H1 (cell line): Measurements from ENCODE around the gene UCHL5. TPM values are rescaled to one million over a fixed set of nuclear protein-coding genes. Genes with fewer than 3 reads are reported as not detected.

Experiments used
- CTCF ChIA-PET: fragments of 300-600 bp; sonication (Branson Sonifier 250); formaldehyde crosslinking; loops from one replicate; lab custom pipeline; 2021; ENCODE audit not compliant: partially characterized antibody; lab: Charles Lee
- POLR2A ChIA-PET: fragments of 300-600 bp; sonication (Branson Sonifier 250); formaldehyde crosslinking; loops from one replicate; lab custom pipeline; 2021; ENCODE audit warnings: inconsistent platforms; ENCODE audit not compliant: partially characterized antibody; lab: Charles Lee
- DNase-seq, 2 experiments: peaks; one replicate each; pipeline versions ENCODE4 v3.0.0 to v3.0.0-alpha.2; 2010 to 2022; ENCODE audit warnings: low spot score in 2 of 2, low read depth in 1 of 2, mixed read lengths in 1 of 2
- FAIRE-seq: peaks from 2 replicates; lab custom pipeline; 2011; peaks lifted over from hg19 to GRCh38; lab: Jason Lieb, UNC
- H2AFZ ChIP-seq: 2 replicates; pipeline ENCODE4 v1.8.1; 2012; ENCODE audit warnings: low read length, inconsistent platforms
- H2AK5ac ChIP-seq: 2 replicates; pipeline ENCODE4 v1.6.1; 2013; ENCODE audit warnings: low read depth, low read length
- H2BK120ac ChIP-seq: replicated peaks from 2 replicates; pipeline ENCODE3; 2013; ENCODE audit warnings: low read depth, low read length, inconsistent platforms
- H2BK12ac ChIP-seq: 2 replicates; pipeline ENCODE4 v1.6.1; 2013; ENCODE audit warnings: low read depth, low read length
- H2BK15ac ChIP-seq: 2 replicates; pipeline ENCODE4 v1.6.1; 2013; ENCODE audit warnings: low read length
- H2BK20ac ChIP-seq: 2 replicates; pipeline ENCODE4 v1.6.1; 2013; ENCODE audit warnings: low read length
- H2BK5ac ChIP-seq: 2 replicates; pipeline ENCODE4 v1.6.1; 2013; ENCODE audit warnings: low read depth, low read length
- H3K14ac ChIP-seq: 2 replicates; pipeline ENCODE4 v1.6.1; 2013; ENCODE audit warnings: inconsistent platforms; ENCODE audit not compliant: insufficient read length
- H3K18ac ChIP-seq: 2 replicates; pipeline ENCODE4 v1.6.1; 2013; ENCODE audit warnings: low read length; ENCODE audit errors: extremely low read depth
- H3K23ac ChIP-seq: 2 replicates; pipeline ENCODE4 v1.6.1; 2013; ENCODE audit warnings: inconsistent platforms; ENCODE audit not compliant: insufficient read length
- H3K23me2 ChIP-seq: 2 replicates; pipeline ENCODE4 v1.6.1; 2013; ENCODE audit warnings: low read depth, low read length
- H3K27ac ChIP-seq: 2 replicates; pipeline ENCODE4 v1.6.1; 2011; ENCODE audit warnings: low read depth, low read length, inconsistent platforms
- H3K27me3 ChIP-seq, 4 experiments: replicated peaks in 1 of 4; 1 replicate in 1 of 4; 2 replicates in 3 of 4; pipeline versions ENCODE4 v1.6.1 to v1.8.1; 2011 to 2013; ENCODE audit warnings: low read length in 3 of 4, mild to moderate bottlenecking in 3 of 4, inconsistent platforms in 2 of 4, mixed read lengths in 2 of 4, moderate library complexity in 1 of 4; ENCODE audit not compliant: control insufficient read depth in 3 of 4, insufficient read depth in 3 of 4; ENCODE audit errors: extremely low read depth in 1 of 4
- H3K36me3 ChIP-seq, 4 experiments: 2 replicates each; pipeline versions ENCODE4 v1.6.1 to v1.8.1; 2011 to 2013; ENCODE audit warnings: mild to moderate bottlenecking in 4 of 4, low read length in 3 of 4, moderate library complexity in 2 of 4, control low read depth in 1 of 4, inconsistent platforms in 1 of 4; ENCODE audit not compliant: insufficient read depth in 4 of 4, control insufficient read depth in 2 of 4
- H3K4ac ChIP-seq: replicated peaks from 2 replicates; pipeline ENCODE3; 2013; ENCODE audit warnings: low read length, low read depth, mixed read lengths, inconsistent platforms; ENCODE audit not compliant: insufficient read length
- H3K4me1 ChIP-seq, 4 experiments: replicated peaks in 1 of 4; 1 replicate in 1 of 4; 2 replicates in 3 of 4; pipeline versions ENCODE4 v1.6.1 to v1.8.1; 2011 to 2013; ENCODE audit warnings: low read length in 3 of 4, inconsistent platforms in 2 of 4, mixed read lengths in 1 of 4; ENCODE audit not compliant: insufficient read depth in 4 of 4, control insufficient read depth in 3 of 4
- H3K4me2 ChIP-seq, 2 experiments: 2 replicates each; pipeline versions ENCODE4 v1.6.1 to v1.8.1; 2011 to 2013; ENCODE audit warnings: low read depth in 2 of 2, low read length in 2 of 2, control low read depth in 1 of 2, inconsistent platforms in 1 of 2, mild to moderate bottlenecking in 1 of 2; ENCODE audit not compliant: insufficient read depth in 1 of 2
- H3K4me3 ChIP-seq, 4 experiments: fragments of 200-600, 300-600 bp in 1 of 4; sonication (generic), shearing (Covaris generic), sonication (Bioruptor Twin) in 1 of 4; 2 replicates each; pipeline versions ENCODE4 v1.5.1 to v1.8.1; 2011 to 2016; ENCODE audit warnings: low read length in 4 of 4, low read depth in 3 of 4, control low read depth in 2 of 4, inconsistent platforms in 2 of 4, mild to moderate bottlenecking in 2 of 4, mixed read lengths in 1 of 4, moderate library complexity in 1 of 4; ENCODE audit not compliant: insufficient read depth in 2 of 4; ENCODE audit errors: extremely low read depth in 1 of 4
- H3K56ac ChIP-seq: replicated peaks from 2 replicates; pipeline ENCODE3; 2013; ENCODE audit warnings: low read depth, mild to moderate bottlenecking, mixed read lengths, low read length, inconsistent platforms; ENCODE audit not compliant: insufficient read length
- H3K79me1 ChIP-seq: 2 replicates; pipeline ENCODE4 v1.6.1; 2013; ENCODE audit warnings: low read depth, low read length, control low read depth
- H3K79me2 ChIP-seq, 2 experiments: 2 replicates each; pipeline versions ENCODE4 v1.6.1 to v1.8.1; 2012 to 2013; ENCODE audit warnings: low read length in 2 of 2, mild to moderate bottlenecking in 2 of 2, inconsistent platforms in 1 of 2; ENCODE audit not compliant: insufficient read depth in 2 of 2, control insufficient read depth in 1 of 2
- H3K9ac ChIP-seq, 4 experiments: replicated peaks in 1 of 4; 1 replicate in 1 of 4; 2 replicates in 3 of 4; pipeline versions ENCODE4 v1.6.1 to v1.8.1; 2011 to 2013; ENCODE audit warnings: low read depth in 3 of 4, low read length in 3 of 4, control low read depth in 2 of 4, mild to moderate bottlenecking in 2 of 4, moderate library complexity in 2 of 4, inconsistent platforms in 1 of 4; ENCODE audit errors: extremely low read depth in 1 of 4
- H3K9me3 ChIP-seq, 2 experiments: 2 replicates each; pipeline versions ENCODE4 v1.6.1 to v1.8.1; 2012 to 2013; ENCODE audit warnings: mild to moderate bottlenecking in 2 of 2, moderate library complexity in 2 of 2, control low read depth in 1 of 2, inconsistent platforms in 1 of 2, low read depth in 1 of 2, low read length in 1 of 2, mixed read lengths in 1 of 2; ENCODE audit not compliant: insufficient read depth in 2 of 2
- H4K20me1 ChIP-seq, 2 experiments: replicated peaks in 1 of 2; 2 replicates each; pipeline versions ENCODE3 to v1.8.1; 2011 to 2013; ENCODE audit warnings: inconsistent platforms in 2 of 2, low read length in 2 of 2, mild to moderate bottlenecking in 1 of 2; ENCODE audit not compliant: insufficient read depth in 2 of 2, control insufficient read depth in 1 of 2
- H4K5ac ChIP-seq: 2 replicates; pipeline ENCODE4 v1.6.1; 2013; ENCODE audit warnings: low read length, low read depth, mixed read lengths, inconsistent platforms; ENCODE audit not compliant: insufficient read length
- H4K8ac ChIP-seq: 2 replicates; pipeline ENCODE4 v1.8.0; 2013; ENCODE audit warnings: mild to moderate bottlenecking, moderate library complexity, low read length, inconsistent platforms; ENCODE audit not compliant: insufficient read depth; ENCODE audit errors: extremely low read depth
- H4K91ac ChIP-seq: replicated peaks from 2 replicates; pipeline ENCODE3; 2013; ENCODE audit warnings: low read length, mixed read lengths, inconsistent platforms; ENCODE audit not compliant: insufficient read length
- ASH2L ChIP-seq: fragments of 200-600, 300-600 bp; sonication (generic); IDR thresholded peaks from one replicate; pipeline ENCODE4 v1.7.1; 2017; ENCODE audit warnings: low read length
- BACH1 ChIP-seq: IDR thresholded peaks from 2 replicates; pipeline ENCODE4 v1.6.1; 2012; ENCODE audit warnings: low read length, improper control_type of control experiment
- BRCA1 ChIP-seq: IDR thresholded peaks from 2 replicates; pipeline ENCODE4 v1.6.1; 2012; ENCODE audit warnings: low read depth, low read length, improper control_type of control experiment
- CBX5 ChIP-seq: fragments of 300-800, 300-1000 bp; sonication (generic); IDR thresholded peaks from 2 replicates; pipeline ENCODE4 v1.7.1; 2016; ENCODE audit warnings: antibody characterized with exemption, low read length, low read depth
- HDAC2 ChIP-seq, 2 experiments: fragments of 300-600 bp in 1 of 2; sonication (generic) in 1 of 2; IDR thresholded peaks; 2 replicates each; pipeline ENCODE4 v1.6.1; 2011 to 2012; ENCODE audit warnings: low read depth in 2 of 2, low read length in 2 of 2, mild to moderate bottlenecking in 2 of 2, moderate library complexity in 2 of 2, borderline replicate concordance in 1 of 2, inconsistent platforms in 1 of 2
- KDM1A ChIP-seq: fragments of 200-600, 300-600 bp; sonication (generic); IDR thresholded peaks from 2 replicates; pipeline ENCODE4 v1.7.1; 2016; ENCODE audit warnings: mild to moderate bottlenecking, low read length, borderline replicate concordance
- NANOG ChIP-seq: IDR thresholded peaks from 2 replicates; pipeline ENCODE4 v1.6.1; 2011; ENCODE audit warnings: low read length, low read depth, mild to moderate bottlenecking, inconsistent platforms; ENCODE audit not compliant: insufficient read depth, poor library complexity, severe bottlenecking
- RFX5 ChIP-seq: IDR thresholded peaks from 2 replicates; pipeline ENCODE4 v1.6.1; 2011; ENCODE audit warnings: low read depth, low read length, improper control_type of control experiment, borderline replicate concordance
- SAP30 ChIP-seq: fragments of 300-600 bp; sonication (generic); IDR thresholded peaks from 2 replicates; pipeline ENCODE4 v1.7.1; 2012; ENCODE audit warnings: low read length, moderate library complexity, mild to moderate bottlenecking, inconsistent platforms; ENCODE audit not compliant: insufficient read depth, insufficient replicate concordance
- SIX5 ChIP-seq: IDR thresholded peaks from 2 replicates; pipeline ENCODE4 v1.6.1; 2011; ENCODE audit warnings: mild to moderate bottlenecking, low read depth, low read length
- SP1 ChIP-seq: IDR thresholded peaks from 2 replicates; pipeline ENCODE4 v1.6.1; 2011; ENCODE audit warnings: low read depth, low read length
- WGBS, 2 experiments: shearing (Covaris generic) in 1 of 2; methylation state at CpG; one replicate each; pipeline versions ENCODE4 v1.1.6 to v1.1.7; 2013 to 2015; ENCODE audit warnings: low lambda C conversion rate in 2 of 2, mixed read lengths in 2 of 2, inconsistent platforms in 1 of 2, low coverage in 1 of 2, missing lambda C conversion rate in 1 of 2; ENCODE audit not compliant: insufficient replicate concordance in 2 of 2, insufficient coverage in 1 of 2, insufficient read length in 1 of 2; ENCODE audit errors: extremely low coverage in 1 of 2, missing lambda C conversion rate in 1 of 2; 5-methylcytosine and 5-hydroxymethylcytosine counted together
- polyA plus RNA-seq, 7 experiments: library from polyadenylated mRNA; depleted of rRNA in 3 of 7; stranded (reverse) in 5 of 7; unstranded in 2 of 7; fragments of >200 nt in 5 of 7; fragments of 200-250 nt in 2 of 7; gene quantifications; 1 replicate in 5 of 7; 2 replicates in 1 of 7; 4 replicates in 1 of 7; pipeline versions ENCODE4 v1.2.1 to v1.2.3, GENCODE V29; 2011 to 2013; ENCODE audit warnings: missing spikeins in 2 of 7, mixed read lengths in 2 of 7
- total RNA-seq: library from RNA; stranded (reverse); fragmentation: NEBNext Ultra II Directional; extraction: Animal tissue kit (Norgen Biotek cat#: 25700); gene quantifications from 2 replicates; pipeline ENCODE4 v1.2.1, GENCODE V29; 2021

The UCHL5 gene
- total and polyA plus RNA-seq, 2 of the 8 experiments (the other 6 are each of a cell fraction or from before 2014, with no cell fraction given) = 12.0 to 40.0 TPM

DNA sequence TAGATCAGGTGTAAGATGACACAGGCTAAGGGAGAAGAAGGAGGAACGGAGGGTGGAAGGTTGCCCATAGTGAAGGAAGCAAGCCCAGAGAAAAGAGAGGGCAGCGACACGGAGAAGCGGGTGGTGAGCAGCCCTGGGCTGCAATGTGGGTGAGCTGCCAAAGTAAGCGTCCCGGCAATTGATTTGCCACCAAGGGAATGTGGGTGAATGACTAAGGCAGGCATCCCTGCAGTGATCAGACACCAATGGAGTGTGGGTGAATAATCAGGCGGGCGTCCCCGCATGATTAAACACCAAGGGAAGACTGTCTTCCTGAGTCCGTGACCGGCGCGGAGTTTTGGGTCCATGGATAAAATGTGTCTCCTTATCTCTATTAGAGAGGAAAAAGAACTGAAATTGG is 79.6 kb downstream of the UCHL5 start:
- Histone ChIP-seq H3K27ac (no peak overlapping the region), H3K9ac (no peak overlapping the region), H4K20me1 (no peaks in the 10 kb centered on the region), H3K79me1 (no peaks in the 10 kb centered on the region), H4K5ac (no peak overlapping the region), H3K79me2 (no peaks in the 10 kb centered on the region), H3K23me2 (no peaks in the 10 kb centered on the region), H3K4me2 (no peak overlapping the region), H3K4me3 (no peak overlapping the region), H2BK5ac (no peak overlapping the region), H2AFZ (no peak overlapping the region), H3K9me3 (peaks cover 4 to 12% of the 10 kb centered on the region in 2 experiments; a peak in 2 of 4 replicates), H3K27me3 (no peaks in the 10 kb centered on the region), H2BK120ac (no peak overlapping the region), H3K4me1 (peaks cover 0 to 9% (median 6%) of the 10 kb centered on the region in 4 experiments; a peak in 5 of 7 replicates), H3K4ac (no peak overlapping the region), H4K8ac (no peak overlapping the region), H3K14ac (no peak overlapping the region), H4K91ac (no peak overlapping the region), H3K23ac (no peak overlapping the region), H2BK12ac (no peak overlapping the region), H3K18ac (no peak overlapping the region), H3K56ac (no peak overlapping the region), H3K36me3 (no peaks in the 10 kb centered on the region; a peak in 1 of 8 replicates), H2AK5ac (no peak overlapping the region), H2BK20ac (no peak overlapping the region), H2BK15ac (no peak overlapping the region)
- 96% methylated on average over 13 of the region's 13 CpGs; no CpG with 5 or more reads in 1 of the 2 experiments for WGBS, 2 experiments
- ChIA-PET CTCF (no interaction called here), POLR2A (no interaction called here)
- TF ChIP-seq CBX5 (no peak), HDAC2 (IDR thresholded peaks at IDR 0.05; ENCODE audit: borderline replicate concordance in 1 of 2, low read depth in 2 of 2, low read length in 2 of 2) (no peak), RFX5 (no peak), KDM1A (no peak), SIX5 (no peak), BRCA1 (no peak), SAP30 (no peak), SP1 (no peak), NANOG (no peak), BACH1 (no peak), ASH2L (no peak)
- DNase-seq = no peak
- no peak for FAIRE-seq
